ENCODE results near the gene CCL28. TPM values are rescaled to one million over a fixed set of nuclear protein-coding genes. Genes with fewer than 3 reads are reported as not detected.

CCL28 gene
- total RNA-seq, 1 donor = 15.6 TPM

DNA sequence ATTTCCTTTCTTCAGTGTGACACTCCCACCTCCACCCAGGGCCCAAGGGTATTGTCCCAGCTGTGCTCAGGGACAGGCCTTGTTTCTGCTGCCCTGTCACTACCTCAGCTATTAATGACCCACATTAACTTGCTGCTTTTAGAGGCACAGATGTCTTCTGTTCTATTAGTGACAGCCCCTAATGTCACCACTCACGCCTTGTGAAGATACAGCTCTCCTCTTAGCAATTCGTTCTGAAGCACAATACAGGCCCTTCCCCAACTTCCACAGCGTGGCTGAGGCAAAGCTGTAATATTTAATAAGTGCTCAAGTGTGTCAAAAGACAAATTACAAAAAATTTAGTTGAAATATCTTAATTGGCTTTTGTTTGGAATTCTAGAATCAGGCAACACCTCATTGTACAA, 54.3 kb downstream of the CCL28 start:
- Histone ChIP-seq H3K4me2 (ENCODE audit: insufficient read depth, low read length) (no peak overlapping the region), H2AFZ (ENCODE audit: low read length) (no peak overlapping the region), H4K20me1 (ENCODE audit: insufficient read depth, low read length) (no peaks in the 10 kb centered on the region), H3K36me3 (ENCODE audit: insufficient read depth, low read length) (no peaks in the 10 kb centered on the region), H3K27me3 (ENCODE audit: insufficient read depth, low read length) (no peaks in the 10 kb centered on the region), H3K9me3 (ENCODE audit: low read depth, low read length) (no peaks in the 10 kb centered on the region), H3K27ac (ENCODE audit: low read depth, low read length) (no peak overlapping the region), H3K4me1 (ENCODE audit: insufficient read depth, low read length) (no peaks in the 10 kb centered on the region), H3K79me2 (ENCODE audit: insufficient read depth, low read length) (no peaks in the 10 kb centered on the region), H3K4me3 (ENCODE audit: insufficient read depth, low read length) (no peak overlapping the region)
- TF ChIP-seq, protein P1, sequence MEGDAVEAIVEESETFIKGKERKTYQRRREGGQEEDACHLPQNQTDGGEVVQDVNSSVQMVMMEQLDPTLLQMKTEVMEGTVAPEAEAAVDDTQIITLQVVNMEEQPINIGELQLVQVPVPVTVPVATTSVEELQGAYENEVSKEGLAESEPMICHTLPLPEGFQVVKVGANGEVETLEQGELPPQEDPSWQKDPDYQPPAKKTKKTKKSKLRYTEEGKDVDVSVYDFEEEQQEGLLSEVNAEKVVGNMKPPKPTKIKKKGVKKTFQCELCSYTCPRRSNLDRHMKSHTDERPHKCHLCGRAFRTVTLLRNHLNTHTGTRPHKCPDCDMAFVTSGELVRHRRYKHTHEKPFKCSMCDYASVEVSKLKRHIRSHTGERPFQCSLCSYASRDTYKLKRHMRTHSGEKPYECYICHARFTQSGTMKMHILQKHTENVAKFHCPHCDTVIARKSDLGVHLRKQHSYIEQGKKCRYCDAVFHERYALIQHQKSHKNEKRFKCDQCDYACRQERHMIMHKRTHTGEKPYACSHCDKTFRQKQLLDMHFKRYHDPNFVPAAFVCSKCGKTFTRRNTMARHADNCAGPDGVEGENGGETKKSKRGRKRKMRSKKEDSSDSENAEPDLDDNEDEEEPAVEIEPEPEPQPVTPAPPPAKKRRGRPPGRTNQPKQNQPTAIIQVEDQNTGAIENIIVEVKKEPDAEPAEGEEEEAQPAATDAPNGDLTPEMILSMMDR (IDR thresholded peaks at IDR 0.05; ENCODE audit: extremely low read depth, low read depth, low read length) = no peak
- no peak for DNase-seq (ENCODE audit: insufficient read length, low spot score, missing footprints)

DNA sequence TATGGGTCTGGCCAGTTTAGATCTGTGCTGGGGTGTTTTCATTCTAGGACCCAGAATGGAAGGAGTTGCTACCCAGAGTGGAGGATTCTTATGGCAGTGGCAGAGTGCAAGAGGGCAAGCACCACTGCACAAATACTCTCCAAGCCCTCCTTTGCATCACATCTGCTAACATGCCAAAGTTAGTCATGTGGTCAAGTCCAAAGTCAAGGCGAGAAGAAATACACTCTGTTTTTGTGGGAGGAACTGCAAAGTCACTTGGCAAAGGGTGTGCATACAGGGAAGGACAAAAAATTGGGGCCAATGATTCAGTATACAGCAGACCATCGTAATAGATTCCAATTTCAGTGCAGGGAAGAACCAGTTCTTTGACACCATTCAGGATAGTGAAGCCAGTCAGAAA, 55.1 kb downstream of the CCL28 start:
- H3K27me3 ChIP-seq (ENCODE audit: insufficient read depth, low read length) = no peaks in the 10 kb centered on the region
- TF ChIP-seq, protein P1 (IDR thresholded peaks at IDR 0.05; ENCODE audit: extremely low read depth, low read depth, low read length) = no peak
- H3K27ac ChIP-seq (ENCODE audit: low read depth, low read length) = no peak overlapping the region
- H2AFZ ChIP-seq (ENCODE audit: low read length) = no peak overlapping the region
- no peak for DNase-seq (ENCODE audit: insufficient read length, low spot score, missing footprints)
- no peak overlapping the region for H3K4me2 ChIP-seq (ENCODE audit: insufficient read depth, low read length)
- no peaks in the 10 kb centered on the region for H3K79me2 ChIP-seq (ENCODE audit: insufficient read depth, low read length)
- H4K20me1 ChIP-seq (ENCODE audit: insufficient read depth, low read length) = no peaks in the 10 kb centered on the region
- no peaks in the 10 kb centered on the region for H3K4me1 ChIP-seq (ENCODE audit: insufficient read depth, low read length)
- no peaks in the 10 kb centered on the region for H3K9me3 ChIP-seq (ENCODE audit: low read depth, low read length)
- no peak overlapping the region for H3K4me3 ChIP-seq (ENCODE audit: insufficient read depth, low read length)
- no peaks in the 10 kb centered on the region for H3K36me3 ChIP-seq (ENCODE audit: insufficient read depth, low read length)

DNA sequence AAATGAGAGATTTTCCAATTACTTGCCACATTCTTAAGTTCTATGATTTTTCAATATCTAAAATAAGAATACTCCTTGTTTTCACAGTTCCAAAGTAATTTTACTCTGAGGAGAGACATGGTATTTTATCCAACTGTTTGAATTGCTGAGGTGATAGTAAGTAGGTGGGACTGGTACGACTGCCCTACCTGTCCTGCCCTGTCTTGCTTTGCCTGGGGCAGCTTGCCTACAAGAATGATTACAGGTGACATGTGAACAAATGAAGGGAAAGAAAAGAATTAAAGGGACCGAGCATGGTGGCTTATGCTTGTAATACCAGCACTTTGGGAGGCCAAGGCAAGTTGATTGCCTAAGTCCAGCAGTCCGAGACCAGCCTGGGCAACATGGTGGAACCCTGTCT, 57.4 kb downstream of the CCL28 start:
- no peaks in the 10 kb centered on the region for H3K79me2 ChIP-seq (ENCODE audit: insufficient read depth, low read length)
- no peak overlapping the region for H2AFZ ChIP-seq (ENCODE audit: low read length)
- TF ChIP-seq, protein P1 (IDR thresholded peaks at IDR 0.05; ENCODE audit: extremely low read depth, low read depth, low read length) = no peak
- H4K20me1 ChIP-seq (ENCODE audit: insufficient read depth, low read length) = no peaks in the 10 kb centered on the region
- no peak for DNase-seq (ENCODE audit: insufficient read length, low spot score, missing footprints)
- H3K4me2 ChIP-seq (ENCODE audit: insufficient read depth, low read length) = no peak overlapping the region
- no peaks in the 10 kb centered on the region for H3K4me1 ChIP-seq (ENCODE audit: insufficient read depth, low read length)
- no peaks in the 10 kb centered on the region for H3K36me3 ChIP-seq (ENCODE audit: insufficient read depth, low read length)
- peaks cover 5% of the 10 kb centered on the region for H3K27me3 ChIP-seq (ENCODE audit: insufficient read depth, low read length)
- H3K4me3 ChIP-seq (ENCODE audit: insufficient read depth, low read length) = no peak overlapping the region
- no peaks in the 10 kb centered on the region for H3K9me3 ChIP-seq (ENCODE audit: low read depth, low read length)
- H3K27ac ChIP-seq (ENCODE audit: low read depth, low read length) = no peak overlapping the region

DNA sequence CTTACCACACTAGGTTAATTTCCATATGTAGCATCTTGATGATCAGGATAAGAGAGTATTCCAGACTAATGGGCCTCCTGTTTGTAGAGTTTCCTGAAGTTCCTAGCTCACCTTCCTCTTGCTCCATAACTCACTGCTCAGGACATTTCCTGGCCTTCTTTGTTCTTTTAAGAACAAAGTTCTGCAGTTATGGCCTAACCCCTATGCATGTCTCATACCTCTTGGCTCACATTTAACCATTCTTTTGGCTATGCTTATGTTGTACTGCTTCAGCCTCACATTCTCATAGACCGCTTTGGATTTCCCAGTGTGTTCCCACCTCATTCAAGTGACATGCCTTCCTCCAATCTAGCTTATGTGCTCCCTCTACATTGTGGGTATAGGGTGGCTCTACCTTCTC, 58.5 kb downstream of the CCL28 start:
- H4K20me1 ChIP-seq (ENCODE audit: insufficient read depth, low read length) = no peaks in the 10 kb centered on the region
- no peaks in the 10 kb centered on the region for H3K9me3 ChIP-seq (ENCODE audit: low read depth, low read length)
- no peak overlapping the region for H3K4me2 ChIP-seq (ENCODE audit: insufficient read depth, low read length)
- no peak overlapping the region for H2AFZ ChIP-seq (ENCODE audit: low read length)
- H3K79me2 ChIP-seq (ENCODE audit: insufficient read depth, low read length) = no peaks in the 10 kb centered on the region
- H3K27me3 ChIP-seq (ENCODE audit: insufficient read depth, low read length) = peaks cover 5% of the 10 kb centered on the region
- DNase-seq (ENCODE audit: insufficient read length, low spot score, missing footprints) = no peak
- H3K36me3 ChIP-seq (ENCODE audit: insufficient read depth, low read length) = no peaks in the 10 kb centered on the region
- H3K4me3 ChIP-seq (ENCODE audit: insufficient read depth, low read length) = no peak overlapping the region
- no peak overlapping the region for H3K27ac ChIP-seq (ENCODE audit: low read depth, low read length)
- TF ChIP-seq, protein P1 (IDR thresholded peaks at IDR 0.05; ENCODE audit: extremely low read depth, low read depth, low read length) = no peak
- H3K4me1 ChIP-seq (ENCODE audit: insufficient read depth, low read length) = no peaks in the 10 kb centered on the region
